Measurements from ENCODE around the gene AMN1. TPM values are rescaled to one million over a fixed set of nuclear protein-coding genes. Genes with fewer than 3 reads are reported as not detected.

AMN1 gene
- total and polyA plus RNA-seq, 2 experiments from 2014 or later = 12.6 to 17.7 TPM

DNA sequence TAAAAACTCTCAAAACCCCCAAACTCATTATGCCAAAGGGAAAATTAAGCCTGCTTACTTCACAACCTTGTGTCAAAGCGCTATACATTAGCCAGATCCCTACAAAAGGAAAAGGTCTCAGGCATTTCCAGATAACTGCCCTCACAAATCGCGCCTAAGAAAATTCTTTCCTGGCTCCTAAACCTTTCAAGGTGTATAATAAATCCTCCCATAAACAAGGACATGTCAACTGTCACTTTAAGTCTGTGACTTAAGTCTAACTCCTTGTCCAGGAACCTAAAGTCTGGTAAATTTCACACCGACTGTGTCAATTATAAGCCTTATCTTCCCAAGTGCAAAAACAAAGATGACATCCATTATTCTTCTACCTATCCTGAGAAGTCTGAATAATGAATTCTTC, 73.6 kb downstream of the AMN1 start (continued):
- TF ChIP-seq ZNF331 (CRISPR knock-in tag; IDR thresholded peaks at IDR 0.05; ENCODE audit: low read depth) = no peak
- TF ChIP-seq, protein P1, sequence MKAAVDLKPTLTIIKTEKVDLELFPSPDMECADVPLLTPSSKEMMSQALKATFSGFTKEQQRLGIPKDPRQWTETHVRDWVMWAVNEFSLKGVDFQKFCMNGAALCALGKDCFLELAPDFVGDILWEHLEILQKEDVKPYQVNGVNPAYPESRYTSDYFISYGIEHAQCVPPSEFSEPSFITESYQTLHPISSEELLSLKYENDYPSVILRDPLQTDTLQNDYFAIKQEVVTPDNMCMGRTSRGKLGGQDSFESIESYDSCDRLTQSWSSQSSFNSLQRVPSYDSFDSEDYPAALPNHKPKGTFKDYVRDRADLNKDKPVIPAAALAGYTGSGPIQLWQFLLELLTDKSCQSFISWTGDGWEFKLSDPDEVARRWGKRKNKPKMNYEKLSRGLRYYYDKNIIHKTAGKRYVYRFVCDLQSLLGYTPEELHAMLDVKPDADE (IDR thresholded peaks at IDR 0.05) = no peak
- TF ChIP-seq NANOG (IDR thresholded peaks at IDR 0.05; ENCODE audit: borderline replicate concordance) = no peak
- TF ChIP-seq, protein P2, sequence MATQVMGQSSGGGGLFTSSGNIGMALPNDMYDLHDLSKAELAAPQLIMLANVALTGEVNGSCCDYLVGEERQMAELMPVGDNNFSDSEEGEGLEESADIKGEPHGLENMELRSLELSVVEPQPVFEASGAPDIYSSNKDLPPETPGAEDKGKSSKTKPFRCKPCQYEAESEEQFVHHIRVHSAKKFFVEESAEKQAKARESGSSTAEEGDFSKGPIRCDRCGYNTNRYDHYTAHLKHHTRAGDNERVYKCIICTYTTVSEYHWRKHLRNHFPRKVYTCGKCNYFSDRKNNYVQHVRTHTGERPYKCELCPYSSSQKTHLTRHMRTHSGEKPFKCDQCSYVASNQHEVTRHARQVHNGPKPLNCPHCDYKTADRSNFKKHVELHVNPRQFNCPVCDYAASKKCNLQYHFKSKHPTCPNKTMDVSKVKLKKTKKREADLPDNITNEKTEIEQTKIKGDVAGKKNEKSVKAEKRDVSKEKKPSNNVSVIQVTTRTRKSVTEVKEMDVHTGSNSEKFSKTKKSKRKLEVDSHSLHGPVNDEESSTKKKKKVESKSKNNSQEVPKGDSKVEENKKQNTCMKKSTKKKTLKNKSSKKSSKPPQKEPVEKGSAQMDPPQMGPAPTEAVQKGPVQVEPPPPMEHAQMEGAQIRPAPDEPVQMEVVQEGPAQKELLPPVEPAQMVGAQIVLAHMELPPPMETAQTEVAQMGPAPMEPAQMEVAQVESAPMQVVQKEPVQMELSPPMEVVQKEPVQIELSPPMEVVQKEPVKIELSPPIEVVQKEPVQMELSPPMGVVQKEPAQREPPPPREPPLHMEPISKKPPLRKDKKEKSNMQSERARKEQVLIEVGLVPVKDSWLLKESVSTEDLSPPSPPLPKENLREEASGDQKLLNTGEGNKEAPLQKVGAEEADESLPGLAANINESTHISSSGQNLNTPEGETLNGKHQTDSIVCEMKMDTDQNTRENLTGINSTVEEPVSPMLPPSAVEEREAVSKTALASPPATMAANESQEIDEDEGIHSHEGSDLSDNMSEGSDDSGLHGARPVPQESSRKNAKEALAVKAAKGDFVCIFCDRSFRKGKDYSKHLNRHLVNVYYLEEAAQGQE (IDR thresholded peaks at IDR 0.05; ENCODE audit: unreplicated experiment) = no peak

DNA sequence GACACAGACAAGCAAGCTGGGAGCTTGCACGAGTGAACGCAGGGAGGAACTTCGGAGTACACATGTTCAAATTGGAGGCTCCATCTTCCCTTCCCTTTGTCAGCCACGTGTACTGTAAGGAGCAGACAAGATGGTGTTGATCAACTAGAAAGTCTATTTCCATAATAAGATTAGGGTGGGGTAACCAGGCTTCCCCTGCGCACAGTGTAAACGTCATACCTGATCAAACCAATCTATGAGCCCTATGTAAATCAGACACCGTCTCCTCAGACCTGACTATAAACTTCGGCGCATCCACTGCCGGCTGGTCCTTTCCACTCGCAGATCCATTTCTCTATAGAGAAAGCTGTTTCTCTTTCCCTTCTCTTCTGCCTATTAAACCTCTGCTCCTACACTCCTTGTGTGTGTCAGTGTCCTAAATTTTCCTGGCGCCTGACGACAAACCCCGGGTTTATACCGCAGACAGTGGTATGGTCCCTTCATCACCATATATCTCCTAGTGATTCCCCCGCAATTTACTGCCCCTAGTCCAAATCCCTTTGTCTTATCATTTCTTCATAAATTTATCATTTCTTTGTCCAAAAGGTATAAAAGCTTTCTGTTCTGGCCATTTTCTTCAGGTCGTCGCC, 76.8 kb downstream of the AMN1 start:
- no peaks in the 10 kb centered on the region for H3K36me3 Mint-ChIP-seq (ENCODE audit: low read depth)
- Histone ChIP-seq H3K36me3 (ENCODE audit: insufficient read depth) (no peaks in the 10 kb centered on the region), H3K4me2 (no peak overlapping the region), H3F3A (replicated peaks; ENCODE audit: low read depth) (no peaks in the 10 kb centered on the region), H4K20me1 (replicated peaks; ENCODE audit: insufficient read depth) (no peaks in the 10 kb centered on the region), H3K9me2 (ENCODE audit: insufficient read depth) (no peaks in the 10 kb centered on the region), H2AFZ (peak overlapping the region; percentile 20; the same call in 1 of the 2 replicates), H3K27me3 (ENCODE audit: insufficient read depth) (no peaks in the 10 kb centered on the region), H3K79me2 (replicated peaks; ENCODE audit: insufficient read depth) (no peaks in the 10 kb centered on the region), H3K4me1 (ENCODE audit: insufficient read depth) (no peaks in the 10 kb centered on the region; the same call in 1 of the 2 replicates), H3K27ac (ENCODE audit: low read depth) (no peak overlapping the region), H3K4me3 (no peak overlapping the region)
- H3K4me3 Mint-ChIP-seq = no peak overlapping the region
- TF ChIP-seq ZNF114 (CRISPR knock-in tag; IDR thresholded peaks at IDR 0.05) = no peak
- TF ChIP-seq, protein P3, sequence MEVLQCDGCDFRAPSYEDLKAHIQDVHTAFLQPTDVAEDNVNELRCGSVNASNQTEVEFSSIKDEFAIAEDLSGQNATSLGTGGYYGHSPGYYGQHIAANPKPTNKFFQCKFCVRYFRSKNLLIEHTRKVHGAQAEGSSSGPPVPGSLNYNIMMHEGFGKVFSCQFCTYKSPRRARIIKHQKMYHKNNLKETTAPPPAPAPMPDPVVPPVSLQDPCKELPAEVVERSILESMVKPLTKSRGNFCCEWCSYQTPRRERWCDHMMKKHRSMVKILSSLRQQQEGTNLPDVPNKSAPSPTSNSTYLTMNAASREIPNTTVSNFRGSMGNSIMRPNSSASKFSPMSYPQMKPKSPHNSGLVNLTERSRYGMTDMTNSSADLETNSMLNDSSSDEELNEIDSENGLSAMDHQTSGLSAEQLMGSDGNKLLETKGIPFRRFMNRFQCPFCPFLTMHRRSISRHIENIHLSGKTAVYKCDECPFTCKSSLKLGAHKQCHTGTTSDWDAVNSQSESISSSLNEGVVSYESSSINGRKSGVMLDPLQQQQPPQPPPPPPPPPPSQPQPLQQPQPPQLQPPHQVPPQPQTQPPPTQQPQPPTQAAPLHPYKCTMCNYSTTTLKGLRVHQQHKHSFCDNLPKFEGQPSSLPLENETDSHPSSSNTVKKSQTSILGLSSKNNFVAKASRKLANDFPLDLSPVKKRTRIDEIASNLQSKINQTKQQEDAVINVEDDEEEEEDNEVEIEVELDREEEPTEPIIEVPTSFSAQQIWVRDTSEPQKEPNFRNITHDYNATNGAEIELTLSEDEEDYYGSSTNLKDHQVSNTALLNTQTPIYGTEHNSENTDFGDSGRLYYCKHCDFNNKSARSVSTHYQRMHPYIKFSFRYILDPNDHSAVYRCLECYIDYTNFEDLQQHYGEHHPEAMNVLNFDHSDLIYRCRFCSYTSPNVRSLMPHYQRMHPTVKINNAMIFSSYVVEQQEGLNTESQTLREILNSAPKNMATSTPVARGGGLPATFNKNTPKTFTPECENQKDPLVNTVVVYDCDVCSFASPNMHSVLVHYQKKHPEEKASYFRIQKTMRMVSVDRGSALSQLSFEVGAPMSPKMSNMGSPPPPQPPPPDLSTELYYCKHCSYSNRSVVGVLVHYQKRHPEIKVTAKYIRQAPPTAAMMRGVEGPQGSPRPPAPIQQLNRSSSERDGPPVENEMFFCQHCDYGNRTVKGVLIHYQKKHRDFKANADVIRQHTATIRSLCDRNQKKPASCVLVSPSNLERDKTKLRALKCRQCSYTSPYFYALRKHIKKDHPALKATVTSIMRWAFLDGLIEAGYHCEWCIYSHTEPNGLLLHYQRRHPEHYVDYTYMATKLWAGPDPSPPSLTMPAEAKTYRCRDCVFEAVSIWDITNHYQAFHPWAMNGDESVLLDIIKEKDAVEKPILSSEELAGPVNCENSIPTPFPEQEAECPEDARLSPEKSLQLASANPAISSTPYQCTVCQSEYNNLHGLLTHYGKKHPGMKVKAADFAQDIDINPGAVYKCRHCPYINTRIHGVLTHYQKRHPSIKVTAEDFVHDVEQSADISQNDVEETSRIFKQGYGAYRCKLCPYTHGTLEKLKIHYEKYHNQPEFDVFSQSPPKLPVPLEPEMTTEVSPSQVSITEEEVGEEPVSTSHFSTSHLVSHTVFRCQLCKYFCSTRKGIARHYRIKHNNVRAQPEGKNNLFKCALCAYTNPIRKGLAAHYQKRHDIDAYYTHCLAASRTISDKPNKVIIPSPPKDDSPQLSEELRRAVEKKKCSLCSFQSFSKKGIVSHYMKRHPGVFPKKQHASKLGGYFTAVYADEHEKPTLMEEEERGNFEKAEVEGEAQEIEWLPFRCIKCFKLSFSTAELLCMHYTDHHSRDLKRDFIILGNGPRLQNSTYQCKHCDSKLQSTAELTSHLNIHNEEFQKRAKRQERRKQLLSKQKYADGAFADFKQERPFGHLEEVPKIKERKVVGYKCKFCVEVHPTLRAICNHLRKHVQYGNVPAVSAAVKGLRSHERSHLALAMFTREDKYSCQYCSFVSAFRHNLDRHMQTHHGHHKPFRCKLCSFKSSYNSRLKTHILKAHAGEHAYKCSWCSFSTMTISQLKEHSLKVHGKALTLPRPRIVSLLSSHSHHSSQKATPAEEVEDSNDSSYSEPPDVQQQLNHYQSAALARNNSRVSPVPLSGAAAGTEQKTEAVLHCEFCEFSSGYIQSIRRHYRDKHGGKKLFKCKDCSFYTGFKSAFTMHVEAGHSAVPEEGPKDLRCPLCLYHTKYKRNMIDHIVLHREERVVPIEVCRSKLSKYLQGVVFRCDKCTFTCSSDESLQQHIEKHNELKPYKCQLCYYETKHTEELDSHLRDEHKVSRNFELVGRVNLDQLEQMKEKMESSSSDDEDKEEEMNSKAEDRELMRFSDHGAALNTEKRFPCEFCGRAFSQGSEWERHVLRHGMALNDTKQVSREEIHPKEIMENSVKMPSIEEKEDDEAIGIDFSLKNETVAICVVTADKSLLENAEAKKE (CRISPR knock-in tag; IDR thresholded peaks at IDR 0.05) = no peak
- TF ChIP-seq NANOG (IDR thresholded peaks at IDR 0.05; ENCODE audit: borderline replicate concordance) = no peak
- no peak for TF ChIP-seq EZH2 (IDR thresholded peaks at IDR 0.05; ENCODE audit: low read depth, unreplicated experiment)
- no peak for TF ChIP-seq ZNF331 (CRISPR knock-in tag; IDR thresholded peaks at IDR 0.05; ENCODE audit: low read depth)
- TF ChIP-seq, protein P1 (IDR thresholded peaks at IDR 0.05) = no peak
- peaks cover 6% of the 10 kb centered on the region for H3K27me3 Mint-ChIP-seq (ENCODE audit: insufficient read depth, low read depth, poor library complexity)
- peaks cover 3% of the 10 kb centered on the region; the same call in 1 of the 3 replicates for H3K4me1 Mint-ChIP-seq
- DNase-seq (ENCODE audit: low spot score) (no peak), ATAC-seq (no peak)
- no peaks in the 10 kb centered on the region for H3K9me3 Mint-ChIP-seq
- no peak overlapping the region for H3K27ac Mint-ChIP-seq
